ENCODE measurements around the gene YOD1.
"Not testable (repeated sequence)": the region's sequence is repeated elsewhere in the genome, so short reads cannot be mapped to it uniquely, and the experiment has no call there.

Gene YOD1

GRCh38 chr1:207048041-207048440 is 3.0 kb downstream of the YOD1 start:
- Histone ChIP-seq H4K8ac (ENCODE audit: low read length) (no peak overlapping the region), H2BK5ac (ENCODE audit: low read depth, low read length, poor library complexity, severe bottlenecking) (no peak overlapping the region), H2BK15ac (ENCODE audit: low read depth, poor library complexity, severe bottlenecking) (no peak overlapping the region), H4K91ac (ENCODE audit: low read length) (no peak overlapping the region), H2AFZ (ENCODE audit: low read depth, low read length) (no peak overlapping the region), H3K4me3 (ENCODE audit: insufficient read depth in 1 of 2, low read depth in 1 of 2, low read length in 2 of 2) (peak overlapping the region in 1 of 2 experiments; percentile 0), H3K36me3 (ENCODE audit: control insufficient read depth in 1 of 2, insufficient read depth in 2 of 2, low read depth in 1 of 2, low read length in 2 of 2) (peaks cover 2 to 58% of the 10 kb centered on the region in 2 experiments), H3K79me1 (replicated peaks; ENCODE audit: low read length, poor library complexity, severe bottlenecking) (no peaks in the 10 kb centered on the region), H2BK12ac (ENCODE audit: low read length in 2 of 2) (no peak overlapping the region), H3K23ac (ENCODE audit: low read length in 2 of 2) (no peak overlapping the region), H3K4me1 (ENCODE audit: control insufficient read depth, insufficient read depth, low read depth, low read length) (peaks cover 6% of the 10 kb centered on the region), H3K9me3 (ENCODE audit: control insufficient read depth, low read length) (no peaks in the 10 kb centered on the region), H3K4ac (ENCODE audit: low read depth in 1 of 2, low read length in 2 of 2) (no peak overlapping the region), H3K9ac (ENCODE audit: low read length) (peak overlapping the region; percentile 63), H3K4me2 (ENCODE audit: low read length, poor library complexity, severe bottlenecking) (no peak overlapping the region), H3K27ac (ENCODE audit: low read length, poor library complexity, severe bottlenecking) (no peak overlapping the region), H2BK120ac (ENCODE audit: low read depth, low read length) (no peak overlapping the region), H3K27me3 (ENCODE audit: control insufficient read depth in 1 of 2, insufficient read depth in 1 of 2, low read length in 2 of 2) (no peaks in the 10 kb centered on the region), H2AK5ac (ENCODE audit: low read length, severe bottlenecking) (no peak overlapping the region), H3K14ac (ENCODE audit: low read length in 2 of 2) (no peak overlapping the region), H3K18ac (ENCODE audit: low read depth in 1 of 2, low read length in 2 of 2) (no peak overlapping the region)
- WGBS: 98% methylated on average over 5 of the region's 6 CpGs
- no peak for DNase-seq

- no peak overlapping the region for H2BK5ac ChIP-seq (ENCODE audit: low read depth, low read length, poor library complexity, severe bottlenecking)
- H3K4ac ChIP-seq (ENCODE audit: low read depth in 1 of 2, low read length in 2 of 2): no peak overlapping the region
- no peak overlapping the region for H3K18ac ChIP-seq (ENCODE audit: low read depth in 1 of 2, low read length in 2 of 2)
- H3K36me3 ChIP-seq (ENCODE audit: control insufficient read depth in 1 of 2, insufficient read depth in 2 of 2, low read depth in 1 of 2, low read length in 2 of 2): peaks cover 2 to 59% of the 10 kb centered on the region in 2 experiments
- H3K23ac ChIP-seq (ENCODE audit: low read length in 2 of 2): no peak overlapping the region
- H2AFZ ChIP-seq (ENCODE audit: low read depth, low read length): no peak overlapping the region
- no peaks in the 10 kb centered on the region for H3K9me3 ChIP-seq (ENCODE audit: control insufficient read depth, low read length)
- H3K4me2 ChIP-seq (ENCODE audit: low read length, poor library complexity, severe bottlenecking): no peak overlapping the region
- no peaks in the 10 kb centered on the region for H3K27me3 ChIP-seq (ENCODE audit: control insufficient read depth in 1 of 2, insufficient read depth in 1 of 2, low read length in 2 of 2)
- H3K4me3 ChIP-seq (ENCODE audit: insufficient read depth in 1 of 2, low read depth in 1 of 2, low read length in 2 of 2): peak overlapping the region in 1 of 2 experiments; percentile 0
- H3K9ac ChIP-seq (ENCODE audit: low read length): peak overlapping the region; percentile 63
- H4K8ac ChIP-seq (ENCODE audit: low read length): no peak overlapping the region
- H2AK5ac ChIP-seq (ENCODE audit: low read length, severe bottlenecking): no peak overlapping the region
- H3K14ac ChIP-seq (ENCODE audit: low read length in 2 of 2): no peak overlapping the region
- DNase-seq: no peak
- H2BK15ac ChIP-seq (ENCODE audit: low read depth, poor library complexity, severe bottlenecking): no peak overlapping the region
- peaks cover 6% of the 10 kb centered on the region for H3K4me1 ChIP-seq (ENCODE audit: control insufficient read depth, insufficient read depth, low read depth, low read length)
- WGBS: 100% methylated on average over 1 of the region's 1 CpG
- H3K79me1 ChIP-seq (replicated peaks; ENCODE audit: low read length, poor library complexity, severe bottlenecking): no peaks in the 10 kb centered on the region
- no peak overlapping the region for H3K27ac ChIP-seq (ENCODE audit: low read length, poor library complexity, severe bottlenecking)
- H2BK120ac ChIP-seq (ENCODE audit: low read depth, low read length): no peak overlapping the region
- H4K91ac ChIP-seq (ENCODE audit: low read length): no peak overlapping the region
- no peak overlapping the region for H2BK12ac ChIP-seq (ENCODE audit: low read length in 2 of 2)
Observed at GRCh38 chr1:207047505-207047904, 3.5 kb downstream of the YOD1 start.

- Histone ChIP-seq H2BK5ac (ENCODE audit: low read depth, low read length, poor library complexity, severe bottlenecking) (no peak overlapping the region), H3K4ac (ENCODE audit: low read depth in 1 of 2, low read length in 2 of 2) (no peak overlapping the region), H3K9ac (ENCODE audit: low read length) (no peak overlapping the region), H3K36me3 (ENCODE audit: control insufficient read depth in 1 of 2, insufficient read depth in 2 of 2, low read depth in 1 of 2, low read length in 2 of 2) (peaks cover 2 to 59% of the 10 kb centered on the region in 2 experiments), H2BK120ac (ENCODE audit: low read depth, low read length) (no peak overlapping the region), H3K79me1 (replicated peaks; ENCODE audit: low read length, poor library complexity, severe bottlenecking) (no peaks in the 10 kb centered on the region), H3K9me3 (ENCODE audit: control insufficient read depth, low read length) (no peaks in the 10 kb centered on the region), H3K27me3 (ENCODE audit: control insufficient read depth in 1 of 2, insufficient read depth in 1 of 2, low read length in 2 of 2) (no peaks in the 10 kb centered on the region), H3K23ac (ENCODE audit: low read length in 2 of 2) (no peak overlapping the region), H3K4me3 (ENCODE audit: insufficient read depth in 1 of 2, low read depth in 1 of 2, low read length in 2 of 2) (no peak overlapping the region), H3K4me1 (ENCODE audit: control insufficient read depth, insufficient read depth, low read depth, low read length) (peaks cover 2% of the 10 kb centered on the region), H3K18ac (ENCODE audit: low read depth in 1 of 2, low read length in 2 of 2) (no peak overlapping the region), H2AK5ac (ENCODE audit: low read length, severe bottlenecking) (no peak overlapping the region), H3K14ac (ENCODE audit: low read length in 2 of 2) (no peak overlapping the region), H3K27ac (ENCODE audit: low read length, poor library complexity, severe bottlenecking) (no peak overlapping the region), H4K91ac (ENCODE audit: low read length) (no peak overlapping the region), H2AFZ (ENCODE audit: low read depth, low read length) (no peak overlapping the region), H4K8ac (ENCODE audit: low read length) (no peak overlapping the region), H2BK15ac (ENCODE audit: low read depth, poor library complexity, severe bottlenecking) (no peak overlapping the region), H3K4me2 (ENCODE audit: low read length, poor library complexity, severe bottlenecking) (no peak overlapping the region), H2BK12ac (ENCODE audit: low read length in 2 of 2) (no peak overlapping the region)
- no peak for DNase-seq
- 96% methylated on average over 1 of the region's 2 CpGs for WGBS
Observed at GRCh38 chr1:207045453-207045852, 5.6 kb downstream of the YOD1 start.

GRCh38 chr1:207041397-207041796 is 9.6 kb downstream of the YOD1 start:
- not testable (repeated sequence) for H3K27me3 ChIP-seq (ENCODE audit: control insufficient read depth in 1 of 2, insufficient read depth in 1 of 2, low read length in 2 of 2); H3K4me3 ChIP-seq (ENCODE audit: insufficient read depth in 1 of 2, low read depth in 1 of 2, low read length in 2 of 2); H2BK15ac ChIP-seq (ENCODE audit: low read depth, poor library complexity, severe bottlenecking); H2BK12ac ChIP-seq (ENCODE audit: low read length in 2 of 2); H3K79me1 ChIP-seq (replicated peaks; ENCODE audit: low read length, poor library complexity, severe bottlenecking); H3K4me2 ChIP-seq (ENCODE audit: low read length, poor library complexity, severe bottlenecking); H3K4me1 ChIP-seq (ENCODE audit: control insufficient read depth, insufficient read depth, low read depth, low read length); H3K23ac ChIP-seq (ENCODE audit: low read length in 2 of 2); H3K14ac ChIP-seq (ENCODE audit: low read length in 2 of 2); H3K27ac ChIP-seq (ENCODE audit: low read length, poor library complexity, severe bottlenecking); H3K9me3 ChIP-seq (ENCODE audit: control insufficient read depth, low read length); H3K9ac ChIP-seq (ENCODE audit: low read length); H2BK120ac ChIP-seq (ENCODE audit: low read depth, low read length); H2AK5ac ChIP-seq (ENCODE audit: low read length, severe bottlenecking); H4K8ac ChIP-seq (ENCODE audit: low read length); H2AFZ ChIP-seq (ENCODE audit: low read depth, low read length); H3K18ac ChIP-seq (ENCODE audit: low read depth in 1 of 2, low read length in 2 of 2); H2BK5ac ChIP-seq (ENCODE audit: low read depth, low read length, poor library complexity, severe bottlenecking); DNase-seq; H3K4ac ChIP-seq (ENCODE audit: low read depth in 1 of 2, low read length in 2 of 2); H4K91ac ChIP-seq (ENCODE audit: low read length)
- 100% methylated on average over 1 of the region's 2 CpGs for whole genome bisulfite sequencing
- H3K36me3 ChIP-seq (ENCODE audit: control insufficient read depth in 1 of 2, insufficient read depth in 2 of 2, low read depth in 1 of 2, low read length in 2 of 2): peaks cover 0 to 28% of the 10 kb centered on the region in 2 experiments
